ENCODE measurements around the gene MDC1. TPM values are rescaled to one million over a fixed set of nuclear protein-coding genes. Genes with fewer than 3 reads are reported as not detected.

The MDC1 gene
- total RNA-seq, 1 experiment from 2014 or later = 46.6 TPM

DNA sequence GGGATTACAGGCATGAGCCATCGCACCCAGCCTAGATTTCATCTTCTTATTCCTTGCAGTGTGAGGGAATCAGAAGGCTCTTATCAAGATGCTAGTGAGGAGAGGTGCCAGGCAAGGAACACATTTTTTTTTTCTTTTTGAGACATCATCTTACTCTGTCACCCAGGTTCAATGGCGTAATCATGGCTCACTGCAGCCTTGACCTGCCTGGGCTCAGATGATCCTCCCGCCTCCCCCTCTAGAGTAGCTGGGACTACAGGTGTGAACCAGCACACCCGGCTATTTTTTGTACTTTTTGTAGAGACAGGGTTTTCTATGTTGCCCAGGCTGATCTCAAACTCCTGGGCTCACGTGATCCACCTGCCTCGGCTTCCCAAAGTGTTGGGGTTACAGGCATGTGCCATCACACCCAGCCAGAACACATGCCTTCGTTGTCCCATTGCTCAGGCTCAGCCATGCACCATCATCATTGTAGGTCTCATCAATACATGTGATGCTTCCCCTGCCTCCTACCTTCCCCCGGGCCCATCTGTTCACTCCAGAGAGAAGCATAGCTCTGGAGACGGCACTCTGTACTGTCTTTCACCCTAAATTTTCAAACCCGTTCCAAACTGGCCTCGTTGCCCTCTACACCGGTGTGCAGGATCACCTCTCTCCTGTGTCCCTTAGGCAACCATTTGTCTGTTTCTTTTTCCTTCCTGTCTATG lies 15.3 kb upstream of the MDC1 start:
- Histone ChIP-seq H3K36me3 (ENCODE audit: control insufficient read depth, insufficient read depth, low read length) (peaks cover 3% of the 10 kb centered on the region; the same call in 1 of the 2 replicates), H3K27me3 (replicated peaks; ENCODE audit: control insufficient read depth, insufficient read depth, low read length) (no peaks in the 10 kb centered on the region), H3K4me1 (no peaks in the 10 kb centered on the region), H3K9me3 (no peaks in the 10 kb centered on the region), H3K4me3 (ENCODE audit: low read depth, low read length) (no peak overlapping the region)
- Mint-ChIP-seq H3K4me1 (ENCODE audit: low read depth, unreplicated experiment) (peaks cover 8% of the 10 kb centered on the region), H3K4me3 (ENCODE audit: unreplicated experiment) (no peak overlapping the region), H3K27ac (ENCODE audit: unreplicated experiment) (no peak overlapping the region), H3K36me3 (ENCODE audit: insufficient read depth, unreplicated experiment) (peaks cover 79% of the 10 kb centered on the region), H3K27me3 (ENCODE audit: insufficient read depth, unreplicated experiment) (no peaks in the 10 kb centered on the region), H3K9me3 (ENCODE audit: unreplicated experiment) (no peaks in the 10 kb centered on the region)
- TF ChIP-seq, protein P1, sequence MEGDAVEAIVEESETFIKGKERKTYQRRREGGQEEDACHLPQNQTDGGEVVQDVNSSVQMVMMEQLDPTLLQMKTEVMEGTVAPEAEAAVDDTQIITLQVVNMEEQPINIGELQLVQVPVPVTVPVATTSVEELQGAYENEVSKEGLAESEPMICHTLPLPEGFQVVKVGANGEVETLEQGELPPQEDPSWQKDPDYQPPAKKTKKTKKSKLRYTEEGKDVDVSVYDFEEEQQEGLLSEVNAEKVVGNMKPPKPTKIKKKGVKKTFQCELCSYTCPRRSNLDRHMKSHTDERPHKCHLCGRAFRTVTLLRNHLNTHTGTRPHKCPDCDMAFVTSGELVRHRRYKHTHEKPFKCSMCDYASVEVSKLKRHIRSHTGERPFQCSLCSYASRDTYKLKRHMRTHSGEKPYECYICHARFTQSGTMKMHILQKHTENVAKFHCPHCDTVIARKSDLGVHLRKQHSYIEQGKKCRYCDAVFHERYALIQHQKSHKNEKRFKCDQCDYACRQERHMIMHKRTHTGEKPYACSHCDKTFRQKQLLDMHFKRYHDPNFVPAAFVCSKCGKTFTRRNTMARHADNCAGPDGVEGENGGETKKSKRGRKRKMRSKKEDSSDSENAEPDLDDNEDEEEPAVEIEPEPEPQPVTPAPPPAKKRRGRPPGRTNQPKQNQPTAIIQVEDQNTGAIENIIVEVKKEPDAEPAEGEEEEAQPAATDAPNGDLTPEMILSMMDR (IDR thresholded peaks at IDR 0.05; ENCODE audit: insufficient read depth in 1 of 2, low read depth in 1 of 2, low read length in 1 of 2, severe bottlenecking in 1 of 2, unreplicated experiment in 1 of 2) = no peak
- BruUV-seq (replicated peaks) = no TSS peak
- ChIA-PET CTCF (no interaction called here), POLR2A (no interaction called here)
- DNase-seq = no peak
- intact Hi-C loops (cut with micrococcal nuclease; ENCODE audit: unreplicated experiment) = no loop called here

DNA sequence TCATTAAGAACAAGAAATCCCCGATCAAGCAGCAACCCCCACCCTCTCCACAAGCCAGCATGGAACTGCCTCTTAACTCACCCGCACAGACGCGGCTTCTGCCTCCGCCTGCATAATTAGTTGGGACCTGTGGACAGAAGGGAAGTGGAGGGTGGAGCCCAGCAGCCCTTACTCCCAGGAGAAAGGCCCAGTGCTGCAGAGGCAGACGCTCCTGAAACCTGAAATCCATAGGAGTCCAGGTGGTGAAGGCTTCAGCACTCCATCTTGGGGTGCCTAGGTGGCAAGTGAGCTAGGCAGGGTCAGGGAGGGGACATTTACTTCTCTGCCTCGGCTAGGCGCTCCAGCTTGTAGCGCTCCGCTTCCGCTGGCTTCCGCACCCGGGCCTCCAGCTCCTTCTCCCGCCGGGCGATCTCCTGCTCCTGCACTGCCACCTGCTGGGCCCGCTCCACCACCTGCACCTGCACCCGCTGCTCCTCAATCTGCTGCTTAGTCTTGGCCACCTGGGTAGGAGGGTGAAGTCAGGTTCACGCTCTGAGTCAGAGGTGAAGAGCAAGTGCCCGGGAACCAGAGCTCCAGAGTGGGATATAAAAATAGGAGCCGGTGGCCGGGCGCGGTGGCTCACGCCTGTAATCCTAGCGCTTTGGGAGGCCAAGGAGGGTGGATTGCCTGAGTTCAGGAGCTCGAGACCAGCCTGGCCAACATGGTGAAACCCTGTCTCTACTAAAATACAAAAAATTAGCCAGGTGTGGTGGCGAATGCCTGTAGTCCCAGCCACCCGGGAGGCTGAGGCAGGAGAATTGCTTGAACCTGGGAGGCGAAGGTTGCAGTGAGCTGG lies 13.7 kb upstream of the MDC1 start:
- peaks cover 82% of the 10 kb centered on the region for H3K36me3 Mint-ChIP-seq (ENCODE audit: insufficient read depth, unreplicated experiment)
- POLR2A ChIA-PET = interaction anchor here (0.5 to 0.6 kb wide), 3 partner anchors 10 to 79 kb away, joined by 3 to 4 read pairs (median 3); no protein-coding TSS in a partner anchor
- peak; percentile 65 to 74 for DNase-seq

More for the DNA sequence above, 13.7 kb upstream of the MDC1 start:
- Mint-ChIP-seq H3K27me3 (ENCODE audit: insufficient read depth, unreplicated experiment) (no peaks in the 10 kb centered on the region), H3K9me3 (ENCODE audit: unreplicated experiment) (no peaks in the 10 kb centered on the region), H3K27ac (ENCODE audit: unreplicated experiment) (no peak overlapping the region), H3K4me1 (ENCODE audit: low read depth, unreplicated experiment) (no peaks in the 10 kb centered on the region), H3K4me3 (ENCODE audit: unreplicated experiment) (no peak overlapping the region)
- Histone ChIP-seq H3K4me1 (no peaks in the 10 kb centered on the region), H3K9me3 (no peaks in the 10 kb centered on the region), H3K27me3 (replicated peaks; ENCODE audit: control insufficient read depth, insufficient read depth, low read length) (no peaks in the 10 kb centered on the region), H3K4me3 (ENCODE audit: low read depth, low read length) (no peak overlapping the region), H3K36me3 (ENCODE audit: control insufficient read depth, insufficient read depth, low read length) (peaks cover 3% of the 10 kb centered on the region; the same call in 1 of the 2 replicates)
- TF ChIP-seq, protein P1 (IDR thresholded peaks at IDR 0.05; ENCODE audit: insufficient read depth in 1 of 2, low read depth in 1 of 2, low read length in 1 of 2, severe bottlenecking in 1 of 2, unreplicated experiment in 1 of 2) = peak; percentile 61 to 62
- CTCF ChIA-PET = interaction anchor here (0.6 to 1.5 kb wide), 11 partner anchors 11 to 357 kb away, joined by 3 to 21 read pairs (median 4); partner anchors contain the start of genes DHX16 and FLOT1
- intact Hi-C loops (cut with micrococcal nuclease; ENCODE audit: unreplicated experiment) = no loop called here
- no TSS peak for BruUV-seq (replicated peaks)

Data from Caco-2 (cell line).